Myocyte (in vitro differentiated cells): ENCODE results near the gene ARAP1. TPM values are rescaled to one million over a fixed set of nuclear protein-coding genes. Genes with fewer than 3 reads are reported as not detected.

Experiments used
- DNase-seq: peaks from one replicate; pipeline ENCODE4 v3.0.0-alpha.2; 2012; ENCODE audit warnings: low read depth
- microRNA-seq: library from miRNA; unstranded; fragments of <30 nt; microRNA quantifications from one replicate; pipeline ENCODE4, GENCODE V29; 2016
- total RNA-seq: library from RNA; depleted of rRNA; stranded (reverse); fragments of >200 nt; gene quantifications from 2 replicates; pipeline ENCODE4 v1.2.3, GENCODE V29; 2014

Gene ARAP1
- total RNA-seq, 1 donor from 2014 or later = 62.2 TPM

GRCh38 chr11:72642043-72642883, 109.9 kb downstream of the ARAP1 start:
- peak; percentile 26 for DNase-seq

- DNase-seq = no peak
These were observed 110.6 kb downstream of the ARAP1 start for GRCh38 chr11:72641522-72642042.

GRCh38 chr11:72639502-72640375, 112.5 kb downstream of the ARAP1 start:
- DNase-seq = no peak

- no peak for DNase-seq
These were observed 114.3 kb downstream of the ARAP1 start for GRCh38 chr11:72637926-72638325.

DNA sequence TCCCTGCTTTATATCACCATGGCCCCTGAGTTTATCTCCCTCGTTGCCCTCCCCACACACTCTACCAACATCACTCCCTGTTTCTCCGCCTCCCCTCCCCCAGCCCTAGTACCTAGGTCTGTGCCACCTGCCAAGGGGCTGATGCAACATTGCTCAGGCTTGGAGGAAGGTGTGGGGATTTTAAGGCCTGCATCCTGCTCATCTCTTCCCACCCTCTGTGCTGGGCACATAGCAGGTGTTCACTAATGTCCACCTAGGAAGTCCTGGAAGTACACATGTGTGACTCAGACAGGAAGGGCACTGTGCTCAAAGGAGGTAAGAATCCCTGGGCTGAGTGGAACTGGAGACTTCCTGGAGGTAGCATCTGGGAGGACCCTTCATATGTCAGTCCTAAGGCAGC, 115.0 kb downstream of the ARAP1 start:
- DNase-seq = no peak

DNA sequence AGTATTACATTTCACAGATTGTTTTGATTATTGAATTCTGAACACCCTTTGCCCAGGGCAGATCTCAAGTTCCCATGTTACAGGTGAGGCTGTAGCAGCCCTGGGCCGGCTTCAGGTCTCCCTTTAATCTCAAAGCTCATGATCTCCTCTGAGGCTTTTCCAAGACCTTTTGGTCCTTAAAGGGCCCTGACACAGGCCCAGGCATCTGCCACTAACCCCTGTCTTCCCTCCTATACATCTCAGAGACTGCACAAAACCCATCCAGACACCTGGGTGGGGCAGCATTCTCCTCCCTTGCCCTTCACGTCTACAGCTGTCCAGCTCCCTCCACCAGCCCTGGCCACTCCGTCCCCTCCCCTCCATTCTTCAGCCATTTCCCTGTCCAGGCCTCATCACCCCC, 115.8 kb downstream of the ARAP1 start:
- DNase-seq = no peak

DNA sequence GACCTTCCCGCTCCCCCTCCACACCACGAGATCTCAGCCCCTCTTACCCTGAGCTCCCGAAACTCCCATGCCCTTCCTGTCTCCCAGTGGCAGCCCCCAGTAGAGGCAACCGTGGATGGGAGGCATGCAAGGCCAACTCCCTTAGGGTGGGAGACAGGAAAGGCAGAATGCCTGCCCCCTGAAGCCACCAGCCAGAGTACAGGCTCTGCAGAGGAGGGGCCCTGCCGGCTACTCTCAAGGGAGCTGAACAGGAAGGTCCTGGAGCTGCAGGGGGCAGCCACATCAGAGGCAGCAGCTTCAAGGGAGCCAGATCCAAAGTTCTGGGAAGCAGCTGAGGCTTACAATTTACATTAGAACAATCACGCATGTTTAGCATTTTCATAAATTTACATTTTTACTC, 116.3 kb downstream of the ARAP1 start:
- no peak for DNase-seq

DNA sequence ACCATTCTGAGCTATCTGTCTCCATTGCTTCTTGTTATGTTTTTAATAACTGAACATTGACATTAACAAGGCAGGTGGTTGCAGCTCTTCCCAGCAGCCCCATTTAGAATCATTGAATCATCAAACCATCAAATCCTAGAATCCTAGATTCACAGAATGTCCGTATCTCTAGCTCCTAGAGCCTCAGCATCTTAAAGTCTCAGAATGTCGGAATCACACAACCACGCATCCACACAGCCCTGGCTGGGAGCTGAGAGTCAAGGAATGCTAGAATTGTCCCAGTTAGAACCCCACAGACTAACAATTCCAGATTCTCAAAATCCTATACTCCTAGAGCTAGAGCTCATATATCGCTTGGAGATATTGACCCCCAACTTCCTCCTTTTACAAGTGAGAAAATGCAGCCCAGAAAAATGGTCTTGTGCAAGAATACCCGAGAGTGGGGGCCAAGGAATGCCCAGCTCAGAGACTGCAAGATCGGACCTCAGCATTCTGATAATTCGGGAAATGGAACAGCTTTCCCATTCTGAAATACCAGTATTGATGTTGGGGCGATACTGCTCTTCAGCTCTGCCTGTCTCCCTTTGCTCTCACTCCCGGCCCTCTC, 116.8 kb downstream of the ARAP1 start:
- no peak for DNase-seq

Small RNAs within 50 kb of the gene (microRNA-seq; reads per million reads assigned to microRNA genes)
- 0.48 reads per million for gene MIR4692

Other genes starting within 250 kb of the ARAP1 start
- 18.6 and 35.3 TPM in 2 replicates for gene PDE2A, start 78.0 kb downstream of the ARAP1 start, total RNA-seq
- gene STARD10, start 41.6 kb upstream of the ARAP1 start, total RNA-seq = 19.0 TPM in 2 replicates
- 17.3 and 23.0 TPM in 2 replicates for gene ATG16L2, start 62.0 kb upstream of the ARAP1 start, total RNA-seq